Measurements from ENCODE around the gene SSTR5.

The SSTR5 gene

GRCh38 chr16:1107731-1108130 is 35.2 kb downstream of the SSTR5 start:
- DNase-seq: no peak

GRCh38 chr16:1108299-1109252 is 36.0 kb downstream of the SSTR5 start:
- DNase-seq: no peak

GRCh38 chr16:1109648-1110047 is 37.1 kb downstream of the SSTR5 start:
- DNase-seq: no peak

GRCh38 chr16:1112506-1113184 is 40.1 kb downstream of the SSTR5 start:
- no peak for DNase-seq

GRCh38 chr16:1113489-1113888 is 40.9 kb downstream of the SSTR5 start:
- no peak for DNase-seq

- DNase-seq: no peak
Measured at GRCh38 chr16:1113889-1114526, 41.5 kb downstream of the SSTR5 start.

- DNase-seq: no peak
Measured at GRCh38 chr16:1116693-1117077, 44.1 kb downstream of the SSTR5 start.

GRCh38 chr16:1117176-1117900 is 44.8 kb downstream of the SSTR5 start:
- no peak for DNase-seq

GRCh38 chr16:1117926-1118325 is 45.4 kb downstream of the SSTR5 start:
- no peak for DNase-seq

GRCh38 chr16:1119129-1119528 is 46.6 kb downstream of the SSTR5 start:
- DNase-seq: no peak

GRCh38 chr16:1119766-1120576 is 47.4 kb downstream of the SSTR5 start:
- DNase-seq: no peak

GRCh38 chr16:1120577-1120941 is 48.0 kb downstream of the SSTR5 start:
- DNase-seq: no peak

GRCh38 chr16:1121009-1121408 is 48.5 kb downstream of the SSTR5 start:
- DNase-seq: no peak

- no peak for DNase-seq
Measured at GRCh38 chr16:1121601-1122397, 49.3 kb downstream of the SSTR5 start.

GRCh38 chr16:1122398-1122765 is 49.8 kb downstream of the SSTR5 start:
- DNase-seq: no peak

- DNase-seq: no peak
Measured at GRCh38 chr16:1123525-1124230, 51.1 kb downstream of the SSTR5 start.

- DNase-seq: no peak
Measured at GRCh38 chr16:1124291-1124690, 51.7 kb downstream of the SSTR5 start.

GRCh38 chr16:1124795-1125194 is 52.2 kb downstream of the SSTR5 start:
- no peak for DNase-seq

- no peak for DNase-seq
Measured at GRCh38 chr16:1125471-1125870, 52.9 kb downstream of the SSTR5 start.

- no peak for DNase-seq
Measured at GRCh38 chr16:1126044-1126443, 53.5 kb downstream of the SSTR5 start.

- no peak for DNase-seq
Measured at GRCh38 chr16:1126586-1126985, 54.0 kb downstream of the SSTR5 start.
